ENCODE data around the gene HIGD2A.
"Not testable (repeated sequence)": the region's sequence is repeated elsewhere in the genome, so short reads cannot be mapped to it uniquely, and the experiment has no call there.

Gene HIGD2A

DNA sequence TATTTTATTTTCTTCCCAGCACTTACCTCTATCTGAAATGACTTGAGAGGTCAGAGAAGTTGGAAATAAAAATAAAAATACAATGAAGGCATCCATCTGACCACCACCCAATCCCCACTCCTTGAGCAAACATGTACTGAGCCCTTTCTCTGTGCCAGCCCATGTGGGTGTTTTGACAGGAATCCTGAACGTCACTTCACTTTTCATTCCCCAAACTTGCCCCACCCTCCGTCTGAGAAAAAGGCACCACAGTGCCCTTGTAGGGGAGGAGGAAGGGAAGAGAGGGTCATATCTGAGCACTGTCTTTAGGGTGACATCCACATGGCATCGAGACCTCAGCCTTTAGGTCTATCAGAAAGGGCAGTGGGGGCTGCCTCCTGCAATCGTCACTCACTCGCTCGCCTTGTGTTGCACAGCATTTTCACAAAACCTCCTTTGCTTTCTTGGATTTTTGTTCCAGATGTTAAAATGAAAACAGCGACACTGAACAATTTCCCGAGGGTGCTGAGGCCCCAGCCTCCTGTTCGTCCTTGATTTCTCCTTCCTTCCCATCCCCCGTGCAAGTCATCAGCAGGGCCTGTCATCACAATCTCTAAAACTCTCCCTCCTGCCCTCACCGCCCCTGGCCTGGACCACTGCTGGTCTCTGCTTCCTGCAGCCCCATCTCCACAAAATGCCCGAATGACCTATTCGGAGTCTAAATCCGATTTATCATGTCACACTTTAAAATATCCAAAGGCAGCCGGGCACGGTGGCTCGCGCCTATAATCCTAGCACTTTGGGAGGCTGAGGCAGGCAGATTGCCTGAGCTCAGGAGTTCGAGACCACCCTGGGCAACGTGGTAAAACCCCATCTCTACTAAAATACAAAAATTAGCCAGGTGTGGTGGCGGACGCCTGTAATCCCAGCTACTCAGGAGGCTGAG lies 13.0 kb downstream of the HIGD2A start:
- ATAC-seq (no peak), DNase-seq (no peak)
- Mint-ChIP-seq H3K4me3 (no peak overlapping the region), H3K27me3 (no peaks in the 10 kb centered on the region), H3K27ac (peak overlapping the region in 1 of 2 donors; percentile 76), H3K4me1 (peaks cover 14% of the 10 kb centered on the region), H3K9me3 (no peaks in the 10 kb centered on the region)

DNA sequence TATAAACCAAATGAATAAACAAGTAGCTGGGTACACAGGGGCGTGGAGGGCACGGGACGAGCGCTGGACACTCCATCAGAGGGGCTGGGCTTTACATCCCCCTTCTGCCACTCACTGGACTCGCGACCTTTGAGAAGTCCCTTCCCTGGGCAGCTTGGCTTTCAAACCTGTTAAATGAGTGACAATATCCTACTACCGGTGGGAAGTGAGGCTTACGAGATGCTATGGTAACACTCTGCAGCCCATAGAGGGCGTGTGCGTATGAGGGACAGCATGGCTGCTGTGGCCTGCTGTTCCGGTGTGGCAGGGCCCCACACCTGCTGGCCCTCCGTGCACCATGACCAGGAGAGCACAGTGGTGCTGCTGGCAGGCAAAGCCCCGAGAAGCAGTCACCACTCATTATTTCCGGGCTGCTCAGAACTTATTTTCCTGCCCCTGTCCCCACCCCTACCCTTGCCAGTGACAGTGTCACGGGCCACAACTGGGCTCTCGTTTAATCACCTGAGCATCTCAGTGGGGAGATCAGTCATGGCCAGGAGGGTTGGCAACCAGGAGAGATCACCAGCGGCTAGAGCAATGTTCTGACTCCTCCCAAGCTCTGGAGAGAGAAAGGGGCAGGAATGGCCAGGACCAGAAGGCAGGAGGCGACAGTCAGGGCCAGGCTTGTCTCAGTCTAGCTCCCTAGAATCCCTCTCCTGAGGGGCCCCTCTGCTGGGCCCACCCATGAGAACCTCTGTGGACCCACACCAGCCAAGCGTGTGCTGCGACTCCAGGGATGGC lies 17.3 kb downstream of the HIGD2A start:
- DNase-seq: no peak
- H3K9me3 Mint-ChIP-seq: no peaks in the 10 kb centered on the region
- no peak for ATAC-seq
- peak overlapping the region in 1 of 2 donors; percentile 68 for H3K27ac Mint-ChIP-seq
- H3K27me3 Mint-ChIP-seq: no peaks in the 10 kb centered on the region
- H3K4me1 Mint-ChIP-seq: peaks cover 10% of the 10 kb centered on the region
- no peak overlapping the region for H3K4me3 Mint-ChIP-seq

DNA sequence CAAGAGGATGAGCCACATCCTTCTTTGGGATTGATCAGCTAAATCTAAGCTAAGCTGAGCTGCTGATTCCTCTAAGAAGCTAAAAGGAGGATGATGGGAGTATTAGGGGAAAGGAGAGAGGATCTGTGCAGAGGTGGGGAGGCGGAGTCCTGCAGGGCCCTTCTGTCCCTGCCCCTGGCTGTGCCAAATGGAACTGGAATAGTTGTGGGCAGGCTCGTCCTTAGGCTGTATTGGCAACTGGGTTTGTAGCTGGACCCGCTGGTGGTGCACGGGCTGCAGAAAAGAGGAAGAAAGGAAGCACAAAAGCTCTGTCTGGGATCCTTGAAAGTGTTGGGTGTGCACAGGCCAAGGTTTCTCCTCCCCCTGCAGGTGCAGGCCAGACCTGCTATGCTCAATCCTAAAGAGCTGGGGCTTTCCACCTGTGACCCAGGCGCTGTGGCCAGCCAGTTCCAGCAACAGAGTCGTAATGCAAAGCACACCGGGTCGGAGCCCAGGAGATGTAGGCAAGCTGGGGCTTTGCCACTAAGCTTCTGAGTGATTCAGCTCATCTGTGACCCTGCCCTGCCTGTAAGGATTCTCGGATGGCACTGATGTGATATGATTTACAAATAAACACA lies 18.0 kb downstream of the HIGD2A start:
- no peak for ATAC-seq
- H3K27me3 Mint-ChIP-seq: no peaks in the 10 kb centered on the region
- no peak for DNase-seq
- H3K9me3 Mint-ChIP-seq: no peaks in the 10 kb centered on the region
- H3K27ac Mint-ChIP-seq: no peak overlapping the region
- peaks cover 13% of the 10 kb centered on the region for H3K4me1 Mint-ChIP-seq
- no peak overlapping the region for H3K4me3 Mint-ChIP-seq

DNA sequence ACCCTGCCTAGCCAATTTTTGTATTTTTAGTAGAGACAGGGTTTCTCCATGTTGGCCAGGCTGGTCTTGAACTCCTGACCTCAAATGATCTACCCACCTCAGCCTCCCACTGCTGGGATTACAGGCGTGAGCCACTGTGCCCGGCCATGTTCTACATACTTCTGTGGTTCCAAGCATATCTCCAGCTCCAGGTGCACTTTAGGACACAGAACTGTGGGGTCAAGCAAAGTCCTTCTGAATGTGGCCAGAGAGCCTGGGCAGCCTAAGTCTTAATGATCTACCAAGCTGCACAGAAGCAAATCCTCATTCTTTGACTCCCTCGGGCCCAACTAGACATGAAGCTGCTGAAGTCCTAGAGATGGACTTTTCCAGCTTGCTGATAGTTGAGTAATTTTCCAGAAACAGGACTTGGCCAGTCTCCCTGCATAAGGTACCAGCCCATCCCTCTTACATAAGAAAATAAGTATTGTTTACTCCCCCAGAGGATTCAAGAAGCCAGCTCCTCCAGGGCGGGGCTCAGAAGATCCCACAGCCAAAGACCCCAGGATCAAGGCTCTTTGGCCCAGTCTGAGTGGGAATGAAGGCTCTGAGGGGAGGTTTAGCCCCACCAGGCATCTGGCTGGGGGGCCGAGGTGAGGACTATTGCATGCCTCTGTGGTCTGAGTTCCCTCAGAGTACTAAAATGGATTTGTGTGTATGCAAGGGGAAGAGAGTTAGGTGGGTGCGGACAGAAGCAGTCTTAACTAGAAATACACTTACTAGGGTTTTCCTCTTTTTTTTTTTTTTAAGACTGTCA lies 19.1 kb downstream of the HIGD2A start:
- ATAC-seq (no peak), DNase-seq (no peak)
- no peaks in the 10 kb centered on the region for H3K27me3 Mint-ChIP-seq
- H3K4me3 Mint-ChIP-seq: no peak overlapping the region
- no peaks in the 10 kb centered on the region for H3K9me3 Mint-ChIP-seq
- H3K4me1 Mint-ChIP-seq: peaks cover 23% of the 10 kb centered on the region
- H3K27ac Mint-ChIP-seq: peak overlapping the region in 1 of 2 donors; percentile 76

DNA sequence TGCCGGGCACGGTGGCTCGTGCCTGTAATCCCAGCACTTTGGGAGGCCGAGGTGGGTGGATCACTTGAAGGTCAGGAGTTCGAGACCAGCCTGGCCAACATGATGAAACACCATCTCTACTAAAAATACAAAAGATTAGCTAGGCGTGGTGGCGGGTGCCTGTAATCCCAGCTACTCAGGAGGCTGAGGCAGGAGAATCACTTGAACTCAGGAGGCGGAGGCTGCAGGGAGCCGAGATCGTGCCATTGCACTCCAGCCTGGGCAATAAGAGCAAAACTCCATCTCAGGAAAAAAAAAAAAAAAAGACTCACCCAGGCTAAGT lies 19.7 kb downstream of the HIGD2A start:
- H3K4me1 Mint-ChIP-seq: peaks cover 29% of the 10 kb centered on the region
- H3K4me3 Mint-ChIP-seq, H3K9me3 Mint-ChIP-seq, H3K27ac Mint-ChIP-seq, DNase-seq, ATAC-seq, H3K27me3 Mint-ChIP-seq: not testable (repeated sequence)

DNA sequence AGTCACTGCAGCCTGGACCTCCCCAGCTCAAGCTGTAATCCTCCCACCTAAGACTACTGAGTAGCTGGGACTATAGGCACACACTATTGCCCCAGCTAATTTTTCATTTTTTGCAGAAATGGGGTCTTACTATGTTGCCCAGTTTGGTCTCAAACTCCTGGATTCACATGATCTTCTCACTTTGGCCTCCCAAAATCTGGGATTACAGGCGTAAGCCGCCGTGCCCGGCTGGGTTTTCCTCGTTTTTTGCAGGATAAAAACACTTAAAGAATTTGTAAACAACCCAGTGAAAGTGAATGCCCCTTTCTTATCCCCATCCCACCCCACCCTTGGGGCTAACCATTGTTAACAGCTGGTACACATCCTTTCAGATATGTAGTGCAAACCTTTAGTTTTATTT lies 20.0 kb downstream of the HIGD2A start:
- Mint-ChIP-seq H3K4me1 (peaks cover 32% of the 10 kb centered on the region), H3K4me3 (no peak overlapping the region), H3K27ac (no peak overlapping the region), H3K9me3 (no peaks in the 10 kb centered on the region), H3K27me3 (no peaks in the 10 kb centered on the region)
- no peak for DNase-seq
- ATAC-seq: no peak

DNA sequence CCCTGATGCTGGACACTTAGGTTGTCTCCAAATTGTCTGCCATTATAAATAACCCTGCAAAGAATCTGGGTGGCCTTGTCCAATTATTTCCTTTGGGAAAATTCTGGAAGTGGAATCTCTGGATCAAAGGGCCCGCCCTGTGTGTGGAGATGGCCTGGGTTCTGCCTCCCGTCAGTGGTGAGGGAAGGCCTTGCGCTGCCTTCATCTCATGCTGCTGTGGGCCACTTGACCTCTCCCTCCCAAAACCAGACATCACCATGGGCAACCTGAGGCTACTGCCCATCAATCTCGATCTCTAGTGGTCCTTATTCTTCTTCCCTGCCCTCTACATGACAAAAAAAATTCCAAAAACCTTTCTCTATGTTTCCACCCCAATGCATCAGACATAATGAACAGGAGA lies 21.2 kb downstream of the HIGD2A start:
- Mint-ChIP-seq H3K27ac (peak overlapping the region in 1 of 2 donors; percentile 30), H3K4me3 (no peak overlapping the region), H3K9me3 (no peaks in the 10 kb centered on the region), H3K27me3 (no peaks in the 10 kb centered on the region), H3K4me1 (peaks cover 44% of the 10 kb centered on the region)
- DNase-seq: no peak
- no peak for ATAC-seq

DNA sequence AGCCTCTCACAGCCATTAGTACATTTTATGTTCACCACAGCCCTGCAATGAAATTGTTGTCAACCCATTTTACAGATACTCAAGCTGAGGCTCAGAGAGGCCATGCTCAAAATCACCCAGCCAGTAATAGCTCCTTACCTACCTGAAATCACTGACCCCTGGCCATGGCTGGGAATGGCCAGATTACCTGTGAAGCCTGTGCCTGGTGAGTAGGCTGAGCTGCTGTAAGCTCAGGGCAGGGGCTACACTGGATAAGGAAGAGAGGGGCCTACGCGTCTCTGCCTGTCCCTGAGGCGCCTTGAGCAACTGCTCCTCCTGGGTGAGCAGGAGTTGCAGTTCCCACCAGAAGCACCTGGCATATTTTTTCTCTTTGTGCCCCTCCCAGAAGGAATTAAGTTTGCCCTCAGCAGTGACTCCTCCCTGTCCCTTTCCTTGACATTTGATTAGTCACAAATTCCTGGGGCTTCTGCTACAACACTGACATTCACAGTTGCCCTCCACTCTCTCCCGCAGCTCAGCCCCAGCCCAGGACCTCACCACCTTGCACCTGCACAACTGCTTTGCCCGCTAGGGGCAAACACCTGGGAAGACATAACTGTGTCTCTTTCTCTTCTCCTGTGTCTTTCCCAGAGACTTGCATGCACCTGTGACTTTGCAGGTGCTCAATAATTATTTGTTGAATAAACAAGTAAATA lies 22.1 kb downstream of the HIGD2A start:
- Mint-ChIP-seq H3K27me3 (no peaks in the 10 kb centered on the region), H3K4me1 (peaks cover 53% of the 10 kb centered on the region), H3K4me3 (no peak overlapping the region), H3K9me3 (no peaks in the 10 kb centered on the region), H3K27ac (no peak overlapping the region)
- no peak for DNase-seq
- no peak for ATAC-seq

DNA sequence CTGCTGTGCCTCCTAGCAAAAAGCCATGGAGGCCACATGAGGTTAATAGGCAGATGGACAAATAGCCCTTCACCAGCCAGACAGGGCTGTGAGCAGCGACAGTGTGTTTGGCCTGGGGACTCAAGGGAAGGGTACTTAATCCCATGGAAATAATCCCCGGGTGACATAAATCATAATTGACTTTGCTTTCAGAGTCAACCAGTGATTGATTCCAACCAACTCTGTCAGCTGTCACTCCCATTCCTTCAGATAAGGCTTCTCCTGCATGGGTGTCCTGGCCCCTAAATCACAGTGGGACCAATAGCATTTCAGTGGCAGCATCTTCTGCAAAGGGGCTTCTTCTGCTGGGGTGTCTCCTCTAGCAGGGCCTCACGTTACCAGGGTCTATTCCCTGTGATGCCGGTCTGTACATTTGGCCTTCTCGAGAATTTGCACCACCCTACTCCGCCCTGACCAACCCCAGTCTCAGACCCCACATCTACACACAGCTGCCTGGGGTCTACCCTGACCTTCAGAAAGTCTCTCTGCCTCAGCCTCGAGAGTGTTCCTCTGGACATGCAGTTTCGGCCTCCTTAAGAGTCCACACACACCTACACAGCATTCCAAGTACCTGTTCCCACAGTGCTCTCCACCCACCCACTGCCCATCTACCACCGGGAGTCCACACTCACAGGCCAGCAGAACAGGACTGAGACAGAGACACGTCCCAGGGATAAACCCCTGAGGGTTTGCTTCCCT lies 24.1 kb downstream of the HIGD2A start:
- Mint-ChIP-seq H3K4me1 (peaks cover 57% of the 10 kb centered on the region), H3K4me3 (no peak overlapping the region), H3K27ac (no peak overlapping the region), H3K9me3 (no peaks in the 10 kb centered on the region), H3K27me3 (no peaks in the 10 kb centered on the region)
- no peak for ATAC-seq
- DNase-seq: no peak

DNA sequence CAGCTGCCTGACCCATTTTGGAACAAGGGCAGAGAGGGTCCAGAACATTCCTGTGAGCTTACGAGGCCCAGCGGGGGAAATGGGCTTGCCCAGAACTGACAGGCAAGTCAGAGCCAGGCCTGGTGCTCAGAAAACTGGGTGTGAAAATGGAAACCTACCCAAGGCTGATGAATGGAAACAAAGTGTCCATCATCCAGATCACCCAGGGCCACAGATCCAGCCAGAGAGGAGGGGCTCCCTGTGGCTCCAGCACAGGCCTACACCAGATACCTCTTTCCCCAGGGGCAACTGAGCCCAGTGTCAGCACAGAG lies 24.7 kb downstream of the HIGD2A start:
- Mint-ChIP-seq H3K27me3 (no peaks in the 10 kb centered on the region), H3K4me1 (peaks cover 57% of the 10 kb centered on the region), H3K9me3 (no peaks in the 10 kb centered on the region), H3K4me3 (no peak overlapping the region), H3K27ac (no peak overlapping the region)
- ATAC-seq (no peak), DNase-seq (no peak)

DNA sequence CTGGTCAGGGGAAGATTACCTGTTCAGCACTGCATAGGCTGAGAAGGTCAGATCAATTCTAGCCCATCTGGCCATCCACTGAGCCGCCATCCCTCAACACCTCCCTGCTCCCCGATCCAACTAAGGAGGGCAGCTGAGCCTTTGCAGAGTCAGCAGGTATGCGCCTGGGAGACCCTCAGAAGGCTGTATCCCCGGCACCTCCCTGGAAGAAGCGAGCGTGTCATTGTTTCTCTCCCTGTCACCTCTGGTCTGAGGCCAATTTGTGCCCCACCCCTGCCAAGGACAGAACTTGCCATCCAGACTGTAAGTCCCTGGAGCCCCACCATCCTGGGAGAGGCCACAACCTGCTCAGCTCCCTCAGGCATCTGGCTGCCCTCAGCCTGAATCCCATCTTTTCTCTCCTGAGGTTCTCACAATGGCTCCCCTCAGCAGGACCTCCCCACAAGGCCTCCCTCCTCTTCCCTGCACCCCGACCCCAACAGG lies 25.2 kb downstream of the HIGD2A start:
- H3K4me1 Mint-ChIP-seq: peaks cover 57% of the 10 kb centered on the region
- H3K9me3 Mint-ChIP-seq: no peaks in the 10 kb centered on the region
- H3K27ac Mint-ChIP-seq: no peak overlapping the region
- DNase-seq (no peak), ATAC-seq (no peak)
- H3K4me3 Mint-ChIP-seq: no peak overlapping the region
- H3K27me3 Mint-ChIP-seq: no peaks in the 10 kb centered on the region

DNA sequence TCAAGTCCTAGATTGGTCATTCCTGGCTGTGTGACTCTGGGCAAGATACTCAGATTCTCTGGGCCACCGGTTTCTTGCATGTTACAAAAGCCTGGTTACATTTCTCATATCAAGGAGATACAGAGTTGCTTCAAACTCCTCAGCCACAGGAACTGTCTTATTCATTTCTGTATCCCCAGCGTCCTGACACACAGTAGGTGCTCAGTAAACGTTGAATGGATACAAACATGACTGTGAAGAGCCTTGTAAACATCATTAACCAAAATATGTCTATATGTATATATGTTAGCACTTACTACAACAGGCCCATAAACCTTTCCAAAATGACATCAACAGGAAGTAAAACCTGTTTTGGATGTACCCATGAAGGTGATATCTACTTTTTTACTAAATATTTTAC lies 26.2 kb downstream of the HIGD2A start:
- H3K27me3 Mint-ChIP-seq: no peaks in the 10 kb centered on the region
- H3K4me3 Mint-ChIP-seq: peak overlapping the region in 1 of 2 donors; percentile 86
- H3K9me3 Mint-ChIP-seq: no peaks in the 10 kb centered on the region
- no peak for DNase-seq
- peak overlapping the region in 1 of 2 donors; percentile 65 for H3K27ac Mint-ChIP-seq
- peaks cover 57% of the 10 kb centered on the region for H3K4me1 Mint-ChIP-seq
- ATAC-seq: no peak

DNA sequence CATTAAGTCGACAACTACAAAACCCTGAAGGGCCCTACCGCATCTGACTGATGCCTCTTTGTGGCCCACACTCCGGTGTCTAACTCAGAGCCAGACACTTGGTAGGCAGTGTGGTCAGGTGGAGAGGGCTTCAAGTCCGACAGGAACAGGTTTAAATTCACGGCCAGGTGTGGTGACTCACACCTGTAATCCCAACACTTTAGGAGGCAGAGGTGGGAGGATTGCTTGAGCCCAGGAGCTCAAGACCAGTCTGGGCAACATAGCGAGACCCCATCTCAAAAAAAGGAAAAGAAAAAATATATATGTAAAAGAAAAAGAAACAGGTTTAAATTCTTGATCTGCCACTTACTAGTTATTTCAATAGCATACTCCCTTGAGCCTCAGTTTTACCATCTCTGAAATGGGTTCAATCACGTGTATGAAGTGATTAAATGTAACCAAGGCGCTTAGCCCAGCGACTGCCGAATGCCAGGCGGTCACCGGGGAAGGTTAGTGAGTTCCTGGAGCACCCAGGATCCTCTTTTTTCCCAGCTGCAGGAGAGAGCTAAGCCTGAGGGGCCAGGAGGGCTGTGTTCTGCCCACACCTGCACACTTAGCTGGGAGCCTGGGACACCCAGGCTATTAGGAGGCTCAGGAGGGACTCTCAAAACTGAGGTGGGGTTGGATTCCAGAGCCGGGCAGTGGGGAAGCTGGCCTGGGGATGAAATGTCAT lies 26.8 kb downstream of the HIGD2A start:
- H3K4me3 Mint-ChIP-seq: peak overlapping the region; percentile 86 to 93
- peak overlapping the region; percentile 67 to 68 for H3K27ac Mint-ChIP-seq
- DNase-seq (no peak), ATAC-seq (no peak)
- H3K4me1 Mint-ChIP-seq: peaks cover 57% of the 10 kb centered on the region
- no peaks in the 10 kb centered on the region for H3K27me3 Mint-ChIP-seq
- H3K9me3 Mint-ChIP-seq: no peaks in the 10 kb centered on the region
